ENCODE measurements around the gene LSAMP.
"Not testable (repeated sequence)": the region's sequence is repeated elsewhere in the genome, so short reads cannot be mapped to it uniquely, and the experiment has no call there.

Gene LSAMP

GRCh38 chr3:115834068-115834467 lies 611.2 kb downstream of the LSAMP start:
- no peak for DNase-seq (ENCODE audit: low spot score)

- DNase-seq (ENCODE audit: low spot score): no peak
Observed at GRCh38 chr3:115833074-115833473, 612.2 kb downstream of the LSAMP start.

DNA sequence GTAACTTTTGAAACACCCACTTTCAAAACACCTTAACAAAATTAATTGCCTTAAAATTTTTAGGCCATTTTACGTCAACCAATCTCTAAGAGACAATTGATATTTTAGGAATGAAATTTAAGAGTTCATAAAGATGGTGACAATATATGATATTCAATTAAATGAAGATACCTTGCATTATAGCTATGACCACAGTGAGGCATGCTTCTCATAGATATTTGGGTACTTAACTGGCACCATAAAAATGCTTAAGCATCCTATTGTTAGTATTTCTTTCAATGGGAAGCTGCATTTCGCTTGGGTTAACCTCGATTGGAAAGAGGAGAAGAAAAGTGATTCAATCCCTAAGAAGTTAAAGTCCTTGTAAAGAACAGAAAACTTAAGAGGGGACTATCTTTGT lies 613.0 kb downstream of the LSAMP start:
- DNase-seq (ENCODE audit: low spot score): no peak

DNA sequence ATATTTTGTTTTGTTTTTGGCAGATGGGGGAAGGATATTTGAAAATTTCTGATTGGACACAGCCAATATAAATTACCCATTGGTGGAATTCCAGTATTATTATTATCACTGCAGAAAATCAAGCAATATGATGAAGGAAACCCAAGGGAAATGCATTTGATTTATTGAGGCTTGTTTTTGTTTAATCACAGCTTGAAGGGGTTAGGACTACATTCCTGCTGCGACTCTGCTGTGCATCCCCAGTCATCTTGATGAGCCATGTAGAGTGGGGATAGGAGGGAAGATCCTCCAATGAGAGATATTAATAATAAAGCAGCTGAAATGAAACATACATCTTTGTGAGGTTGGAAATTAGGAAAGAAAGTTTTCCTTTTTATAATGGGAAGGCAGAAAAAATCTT lies 613.4 kb downstream of the LSAMP start:
- DNase-seq (ENCODE audit: low spot score): no peak

- DNase-seq (ENCODE audit: low spot score): no peak
Observed at GRCh38 chr3:115830764-115831395, 614.4 kb downstream of the LSAMP start.

- no peak for DNase-seq (ENCODE audit: low spot score)
Observed at GRCh38 chr3:115828401-115828800, 616.9 kb downstream of the LSAMP start.

DNA sequence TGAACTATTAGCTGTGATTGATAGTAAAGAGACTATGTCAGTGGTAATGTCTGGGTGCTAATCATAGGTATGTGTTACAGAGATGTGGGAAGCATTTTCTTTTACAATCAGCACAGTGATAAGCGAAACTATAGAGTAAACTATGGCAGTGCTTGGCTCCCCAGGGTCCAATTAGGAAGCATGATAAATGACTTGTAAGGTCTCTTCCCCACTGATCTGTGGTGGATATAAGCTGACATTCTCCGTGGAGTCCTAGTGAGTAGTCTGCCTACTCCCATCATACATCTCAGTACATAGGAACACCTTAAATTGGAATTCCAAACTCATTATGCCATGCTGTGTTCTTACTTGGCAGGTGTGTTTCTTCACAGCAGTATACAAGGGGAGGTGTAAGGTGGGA lies 617.8 kb downstream of the LSAMP start:
- DNase-seq (ENCODE audit: low spot score): no peak

GRCh38 chr3:115825046-115825445 lies 620.2 kb downstream of the LSAMP start:
- no peak for DNase-seq (ENCODE audit: low spot score)

- DNase-seq (ENCODE audit: low spot score): no peak
Observed at GRCh38 chr3:115823083-115823482, 622.2 kb downstream of the LSAMP start.

- DNase-seq (ENCODE audit: low spot score): no peak
Observed at GRCh38 chr3:115822579-115822978, 622.7 kb downstream of the LSAMP start.

DNA sequence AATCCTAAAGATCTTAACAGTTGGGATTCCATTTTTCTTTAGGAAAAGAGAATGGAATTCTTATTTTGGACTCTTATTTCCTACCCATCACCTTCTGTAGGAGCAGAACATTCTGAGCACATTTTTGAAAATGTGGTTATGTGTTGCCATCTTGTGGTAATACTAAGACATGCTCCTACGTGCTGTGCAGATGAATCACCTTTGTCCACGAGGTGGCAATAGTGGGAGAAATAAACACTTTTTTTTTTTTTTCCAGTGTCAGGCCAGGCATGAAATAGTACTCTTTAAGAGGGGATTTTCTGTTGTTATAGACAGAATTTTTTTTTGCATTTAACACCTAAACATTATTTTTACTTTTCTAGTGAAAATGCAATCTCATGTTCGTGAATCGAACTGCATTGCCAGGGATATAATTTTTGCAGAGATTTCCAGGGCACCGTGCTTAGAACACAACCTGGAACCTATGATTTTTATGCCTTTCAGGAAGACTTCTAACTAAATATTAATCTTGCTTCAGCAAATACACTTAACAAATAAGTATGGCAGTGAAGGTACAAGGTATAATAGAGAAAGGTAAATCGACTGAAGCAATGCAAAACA lies 625.4 kb downstream of the LSAMP start:
- DNase-seq (ENCODE audit: low spot score): peak; percentile 56

- DNase-seq (ENCODE audit: low spot score): peak; percentile 55
Observed at GRCh38 chr3:115814778-115815380, 630.4 kb downstream of the LSAMP start.

GRCh38 chr3:115814006-115814405 lies 631.3 kb downstream of the LSAMP start:
- DNase-seq (ENCODE audit: low spot score): no peak

DNA sequence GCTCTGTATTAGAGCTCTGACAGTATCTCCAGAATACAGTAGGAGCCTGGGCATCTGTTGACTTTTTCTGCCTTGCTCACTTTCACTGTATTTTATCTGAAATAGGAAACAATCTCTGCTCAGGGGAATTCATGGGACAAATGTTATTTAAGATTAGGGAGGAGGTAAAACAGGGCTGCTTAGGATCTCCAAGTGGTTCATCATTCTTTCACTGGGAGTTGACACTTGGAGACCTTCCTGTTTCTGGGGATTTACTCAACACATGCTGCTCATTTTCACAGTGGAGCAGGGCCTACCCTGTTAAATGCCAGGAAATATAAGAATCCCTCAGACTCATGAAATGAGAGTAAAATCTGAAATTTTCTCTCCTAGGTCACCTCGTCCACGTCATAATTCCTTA lies 636.5 kb downstream of the LSAMP start:
- DNase-seq (ENCODE audit: low spot score): no peak

- DNase-seq (ENCODE audit: low spot score): no peak
Observed at GRCh38 chr3:115808244-115808643, 637.0 kb downstream of the LSAMP start.

GRCh38 chr3:115806501-115806900 lies 638.8 kb downstream of the LSAMP start:
- no peak for DNase-seq (ENCODE audit: low spot score)

- DNase-seq (ENCODE audit: low spot score): no peak
Observed at GRCh38 chr3:115805520-115805919, 639.8 kb downstream of the LSAMP start.

DNA sequence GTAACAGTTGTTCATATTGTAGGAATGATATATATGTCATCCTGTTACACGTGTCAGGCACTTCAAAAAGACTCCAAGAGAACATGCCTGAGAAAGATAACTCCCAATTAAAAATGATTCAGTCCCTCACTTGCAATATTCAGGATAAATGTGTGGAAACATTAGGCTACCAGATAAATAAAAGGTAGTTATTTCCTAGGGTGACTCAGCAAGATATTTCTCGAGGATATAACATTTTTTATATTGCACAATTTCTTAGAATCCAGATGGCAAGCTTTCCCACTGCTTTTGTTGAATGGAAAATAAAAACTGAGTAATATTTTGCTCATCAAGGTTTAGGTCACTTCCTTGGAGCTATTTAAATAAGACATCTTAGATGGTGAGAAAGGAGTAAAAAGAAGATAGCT lies 640.6 kb downstream of the LSAMP start:
- no peak for DNase-seq (ENCODE audit: low spot score)

DNA sequence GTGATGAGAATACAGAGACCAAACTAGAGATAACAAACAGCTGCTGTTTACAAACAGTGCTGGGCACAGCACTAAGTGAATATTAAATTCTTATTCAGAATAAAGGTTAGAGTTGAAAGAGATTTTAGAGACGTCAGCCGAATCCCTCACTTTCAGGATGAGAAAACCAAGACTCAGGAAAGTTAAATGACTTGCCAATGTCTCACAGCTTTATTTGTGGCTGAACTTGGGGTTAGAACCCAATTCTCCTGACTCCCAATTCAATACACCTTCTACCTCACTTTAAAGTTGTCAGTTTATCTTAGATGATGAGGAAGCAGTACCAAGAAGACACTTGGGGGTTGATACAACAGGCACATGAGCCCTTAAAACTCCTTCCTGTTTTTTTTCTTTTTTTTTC lies 641.1 kb downstream of the LSAMP start:
- no peak for DNase-seq (ENCODE audit: low spot score)

DNA sequence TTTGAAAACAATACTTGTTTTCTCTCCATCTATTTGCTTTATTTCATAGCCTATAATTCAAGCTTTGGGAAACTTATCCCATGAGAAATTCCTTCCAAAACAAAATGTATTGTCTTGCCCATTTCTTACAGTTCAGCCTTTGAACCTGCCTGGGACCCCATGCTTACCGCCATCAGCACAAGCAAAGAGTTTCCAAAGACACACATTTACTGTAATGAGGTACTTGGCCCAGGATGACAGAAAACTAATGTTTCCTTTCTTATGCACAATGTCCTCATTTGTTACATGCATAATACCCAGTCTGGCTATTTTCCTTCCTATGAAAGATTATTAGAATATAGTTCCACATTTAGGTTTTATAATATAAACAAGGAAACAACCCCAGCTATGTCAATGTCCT lies 641.6 kb downstream of the LSAMP start:
- no peak for DNase-seq (ENCODE audit: low spot score)

DNA sequence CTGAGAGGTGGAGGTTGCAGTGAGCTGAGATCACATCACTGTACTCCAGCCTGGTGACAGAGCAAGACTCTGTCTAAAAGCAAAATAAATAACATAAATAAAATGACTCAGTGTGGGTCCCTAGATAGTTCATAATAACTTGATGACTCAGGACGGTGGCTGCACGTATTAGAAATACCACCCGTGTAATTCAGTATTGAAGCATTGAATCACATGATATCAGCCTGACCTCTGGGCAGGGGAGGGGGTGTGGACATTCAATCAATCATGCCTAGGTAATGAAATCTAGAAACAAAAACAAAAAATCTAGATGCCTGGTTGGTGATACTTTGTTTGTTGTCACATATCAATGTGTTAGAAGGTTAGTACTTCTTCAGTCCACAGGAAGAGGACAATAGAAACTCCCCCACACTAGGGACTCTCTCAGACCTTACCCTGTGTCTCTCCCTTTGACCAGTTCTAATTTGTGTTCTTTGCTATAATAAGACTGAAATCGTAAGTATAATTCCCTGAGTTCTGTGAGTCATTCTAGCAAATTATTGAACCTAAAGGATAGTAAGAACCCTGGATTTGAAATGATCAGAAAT lies 644.7 kb downstream of the LSAMP start:
- DNase-seq (ENCODE audit: low spot score): no peak

DNA sequence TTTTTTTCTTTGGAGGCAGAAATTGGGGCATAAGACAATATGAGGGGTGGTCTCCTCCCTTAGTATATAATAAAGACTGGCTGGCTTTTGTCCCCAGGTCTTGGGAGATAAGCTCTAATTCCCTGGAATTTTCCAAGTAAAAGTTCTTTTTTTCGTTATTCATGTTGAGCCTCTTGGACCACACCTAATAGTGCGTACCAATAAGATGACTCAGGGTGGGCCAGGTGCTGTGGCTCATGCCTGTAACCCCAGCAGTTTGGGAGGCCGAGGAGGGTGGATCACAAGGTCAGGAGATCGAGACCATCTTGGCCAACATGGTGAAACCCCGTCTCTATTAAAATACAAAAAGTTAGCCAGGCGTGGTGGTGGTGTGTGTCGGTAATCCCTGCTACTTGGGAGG lies 645.2 kb downstream of the LSAMP start:
- DNase-seq (ENCODE audit: low spot score): not testable (repeated sequence)

GRCh38 chr3:115792206-115792955 lies 652.9 kb downstream of the LSAMP start:
- DNase-seq (ENCODE audit: low spot score): no peak
